C4-2B (cell line): Measurements from ENCODE around the gene NAALADL1.

Experiments
- ZFX ChIP-seq: fragments of 450-650 bp; IDR thresholded peaks from 2 replicates; pipeline ENCODE4 v1.6.1; 2017
- TF ChIP-seq, protein P1 (sequence below): fragments of 450-650 bp; conservative IDR thresholded peaks from 2 replicates; pipeline ENCODE4 v1.5.1; 2017; ENCODE audit warnings: mild to moderate bottlenecking

GRCh38 chr11:65066805-65067291 is 8.5 kb upstream of the NAALADL1 start:
- TF ChIP-seq, protein P1, sequence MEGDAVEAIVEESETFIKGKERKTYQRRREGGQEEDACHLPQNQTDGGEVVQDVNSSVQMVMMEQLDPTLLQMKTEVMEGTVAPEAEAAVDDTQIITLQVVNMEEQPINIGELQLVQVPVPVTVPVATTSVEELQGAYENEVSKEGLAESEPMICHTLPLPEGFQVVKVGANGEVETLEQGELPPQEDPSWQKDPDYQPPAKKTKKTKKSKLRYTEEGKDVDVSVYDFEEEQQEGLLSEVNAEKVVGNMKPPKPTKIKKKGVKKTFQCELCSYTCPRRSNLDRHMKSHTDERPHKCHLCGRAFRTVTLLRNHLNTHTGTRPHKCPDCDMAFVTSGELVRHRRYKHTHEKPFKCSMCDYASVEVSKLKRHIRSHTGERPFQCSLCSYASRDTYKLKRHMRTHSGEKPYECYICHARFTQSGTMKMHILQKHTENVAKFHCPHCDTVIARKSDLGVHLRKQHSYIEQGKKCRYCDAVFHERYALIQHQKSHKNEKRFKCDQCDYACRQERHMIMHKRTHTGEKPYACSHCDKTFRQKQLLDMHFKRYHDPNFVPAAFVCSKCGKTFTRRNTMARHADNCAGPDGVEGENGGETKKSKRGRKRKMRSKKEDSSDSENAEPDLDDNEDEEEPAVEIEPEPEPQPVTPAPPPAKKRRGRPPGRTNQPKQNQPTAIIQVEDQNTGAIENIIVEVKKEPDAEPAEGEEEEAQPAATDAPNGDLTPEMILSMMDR: no peak
- no peak for TF ChIP-seq ZFX
